Posterior cingulate gyrus (tissue), 11 donors: Measurements from ENCODE around the gene TWNK.
A peak's percentile ranks its signal among the peaks of the same experiment; 100 is the strongest.

ENCODE experiments used
- DNase-seq, 10 donors: peaks; one replicate each; pipeline versions ENCODE4 v3.0.0 to v3.0.0-alpha.2; 2020 to 2021; ENCODE audit warnings: mixed read lengths in 3 of 10
- intact Hi-C: fragments of 100-400 bp; cut with DNase I; formaldehyde crosslinking; loops from one replicate; pipeline ENCODE4 v1.15.1; 2023

Gene TWNK

GRCh38 chr10:100986952-100987684, at the start of gene TWNK, which contains the start of gene MRPL43:
Gene TWNK, plus strand, starts transcription at chr10:100987543. Its CDS starts 668 bp downstream, at chr10:100988211.
Gene MRPL43, minus strand, starts transcription at chr10:100987497. Its CDS starts 54 bp downstream, at chr10:100987443.
- DNase-seq = peak; percentile 87 to 99 (median 91)
- intact Hi-C loops = loop anchor here (10.0 kb wide), 1 partner anchor 72 kb away; the partner anchor contains the start of gene SLF2

DNA sequence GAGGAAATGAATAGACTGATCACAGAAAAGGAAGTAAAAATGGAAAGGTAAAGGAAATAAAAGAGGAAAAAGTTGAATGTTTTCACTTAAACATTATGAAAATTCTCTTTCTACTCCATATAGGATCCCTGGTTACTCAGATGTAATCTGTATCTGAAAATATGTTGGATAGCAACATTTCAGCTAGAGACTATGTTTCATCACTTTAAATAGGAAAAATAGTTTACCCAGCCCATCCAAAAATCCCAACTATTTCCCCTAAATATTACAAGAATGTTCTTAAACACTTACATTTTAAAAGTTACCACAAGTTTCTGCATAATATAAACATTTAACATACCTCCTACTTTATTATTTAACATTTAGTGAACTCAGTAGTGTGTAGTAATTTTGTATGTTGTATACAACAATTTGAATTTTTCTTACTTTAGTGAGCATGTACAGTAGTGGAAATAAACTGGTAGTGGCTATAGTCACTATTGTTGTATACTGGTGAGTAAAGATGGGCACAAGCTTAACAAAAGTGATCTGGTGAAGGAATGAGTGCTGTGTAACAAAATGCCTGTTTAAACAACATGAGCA, 47.5 kb upstream of the TWNK start:
- no peak for DNase-seq
- intact Hi-C loops = no loop called here

DNA sequence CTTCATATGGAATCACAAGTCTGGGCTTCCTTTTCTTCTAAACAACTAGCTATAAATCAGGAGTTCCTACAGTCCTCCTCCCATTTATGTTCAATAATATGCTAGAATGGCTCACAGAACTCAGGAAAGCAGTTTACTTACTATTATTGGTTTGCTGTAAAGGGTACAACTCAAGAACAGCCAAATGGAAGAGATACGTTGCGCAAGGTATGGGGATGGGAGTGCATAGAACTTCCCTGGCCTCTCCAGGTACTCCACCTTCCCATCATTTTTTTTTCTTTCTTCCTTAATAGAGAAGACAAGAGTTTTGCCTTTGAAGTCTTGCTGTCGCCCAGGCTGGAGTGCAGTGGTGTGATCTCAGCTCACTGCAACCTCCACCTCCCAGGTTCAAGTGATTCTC, 45.1 kb upstream of the TWNK start:
- intact Hi-C loops = no loop called here
- DNase-seq = no peak

- DNase-seq = no peak
- intact Hi-C loops = no loop called here
Observed at GRCh38 chr10:100943508-100943907, 43.8 kb upstream of the TWNK start.

- intact Hi-C loops = no loop called here
- DNase-seq = no peak
Observed at GRCh38 chr10:100945754-100946153, 41.6 kb upstream of the TWNK start.

GRCh38 chr10:100948916-100949315, 38.4 kb upstream of the TWNK start:
- intact Hi-C loops = no loop called here

DNA sequence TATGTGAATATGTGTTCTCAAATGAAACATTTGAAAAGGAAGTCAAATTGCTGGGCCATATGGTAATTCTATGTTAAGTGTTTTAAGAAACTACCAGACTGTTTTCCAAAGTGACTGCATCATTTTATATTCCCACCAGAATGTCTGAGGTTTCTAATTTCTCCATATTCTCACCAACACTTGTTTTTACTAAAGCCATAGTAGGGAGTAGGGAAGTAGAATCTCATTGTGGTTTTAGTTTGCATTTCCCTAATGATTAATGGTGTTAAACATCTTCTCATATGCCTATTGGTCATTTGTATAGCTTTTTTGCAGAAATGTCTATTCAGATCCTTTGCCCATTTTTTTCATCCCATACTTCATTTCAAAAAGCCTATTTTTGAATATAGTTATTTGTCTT, 27.1 kb upstream of the TWNK start:
- no peak for DNase-seq
- intact Hi-C loops = no loop called here

More at GRCh38 chr10:100948916-100949315, 38.4 kb upstream of the TWNK start:
- no peak for DNase-seq

- no peak for DNase-seq
- intact Hi-C loops = no loop called here
Observed at GRCh38 chr10:100962351-100963080, 24.8 kb upstream of the TWNK start.

GRCh38 chr10:100963826-100964225, 23.5 kb upstream of the TWNK start:
- DNase-seq = no peak
- intact Hi-C loops = no loop called here

GRCh38 chr10:100965820-100966219, 21.5 kb upstream of the TWNK start:
- no peak for DNase-seq
- intact Hi-C loops = no loop called here

GRCh38 chr10:100966887-100967286, 20.5 kb upstream of the TWNK start:
- no peak for DNase-seq
- intact Hi-C loops = no loop called here

DNA sequence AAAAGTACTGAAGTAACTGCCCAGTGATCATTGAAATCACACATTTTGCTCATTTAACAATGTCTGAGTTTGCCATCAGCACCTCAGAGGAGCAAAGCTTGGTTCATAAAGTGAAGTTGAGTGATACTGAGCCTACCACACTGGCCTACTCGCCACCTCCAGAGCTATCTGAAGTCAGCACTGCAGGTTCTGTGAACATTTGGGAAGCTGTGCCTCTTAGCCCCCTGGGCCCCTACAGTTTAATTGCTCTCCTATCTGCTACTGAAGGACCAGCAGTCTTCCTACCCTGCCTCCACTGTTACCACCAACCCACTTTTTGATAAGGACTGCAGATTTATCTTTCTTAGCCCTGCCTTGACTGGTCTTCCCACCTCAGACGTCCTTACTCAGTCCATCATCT, 20.0 kb upstream of the TWNK start:
- intact Hi-C loops = no loop called here
- peak in 1 of 10 donors; percentile 12 for DNase-seq

DNA sequence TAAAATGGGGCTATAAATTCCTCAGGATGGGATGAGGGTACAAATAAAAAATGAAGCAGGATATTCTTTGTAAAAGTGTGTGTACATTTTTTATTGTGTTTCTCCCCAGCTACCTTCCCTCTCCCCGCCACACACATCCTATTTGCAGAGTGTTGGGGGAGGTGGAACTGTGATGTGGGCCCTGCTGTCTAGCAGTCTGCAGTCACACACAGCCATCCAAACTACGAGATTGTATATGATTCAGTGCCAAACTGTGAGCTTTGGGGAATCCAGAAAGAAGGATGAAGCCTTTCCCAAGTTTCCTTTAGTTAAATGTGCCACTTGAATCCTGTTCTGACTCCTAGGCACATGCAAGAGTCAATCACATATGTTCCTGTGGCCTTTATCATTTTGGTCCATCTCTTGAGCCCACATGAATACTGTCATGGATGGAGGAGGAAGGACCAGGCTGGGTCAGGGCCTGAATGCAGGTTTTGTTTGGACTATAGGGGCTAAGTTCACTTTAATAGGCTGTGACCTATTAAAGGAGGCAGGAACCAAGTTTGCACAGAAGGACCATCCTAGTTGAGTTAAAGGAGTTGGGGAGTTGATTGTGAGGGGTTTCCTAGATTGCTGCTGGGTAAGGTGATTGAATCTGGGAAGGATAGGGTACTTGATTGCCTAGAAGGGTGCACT, 19.1 kb upstream of the TWNK start:
- DNase-seq = no peak
- intact Hi-C loops = no loop called here

DNA sequence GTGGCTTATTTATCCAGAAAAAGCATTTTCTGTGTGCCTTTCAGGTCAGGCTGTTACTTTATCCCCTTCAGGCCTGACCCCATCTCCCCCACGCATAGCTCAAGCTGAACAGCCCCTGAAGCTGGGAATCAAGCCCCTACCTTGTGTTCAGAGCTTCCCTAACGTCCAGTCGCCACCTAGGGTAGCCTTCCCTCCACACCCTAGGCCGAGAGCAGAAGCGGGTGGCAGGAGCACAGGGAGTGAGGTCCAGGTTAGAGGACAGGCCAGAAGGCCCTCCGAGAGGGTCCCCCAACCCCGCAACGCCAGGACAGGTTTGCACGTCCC, 18.5 kb upstream of the TWNK start:
- DNase-seq = no peak
- intact Hi-C loops = no loop called here

GRCh38 chr10:100969187-100970075, 17.9 kb upstream of the TWNK start, which contains the start of gene SEMA4G:
Gene SEMA4G, plus strand, starts transcription at chr10:100969504. Its CDS starts 3,409 bp downstream, at chr10:100972913.
- DNase-seq = peak in 3 of 10 donors; percentile 29 to 90 (median 35)
- intact Hi-C loops = no loop called here

- no peak for DNase-seq
Observed at GRCh38 chr10:100970076-100970913, 17.0 kb upstream of the TWNK start.

GRCh38 chr10:100970914-100971811, 16.2 kb upstream of the TWNK start:
- intact Hi-C loops = no loop called here
- no peak for DNase-seq

More at GRCh38 chr10:100970076-100970913, 17.0 kb upstream of the TWNK start:
- intact Hi-C loops = no loop called here
